Iris pigment epithelial cell (primary cell): ENCODE data around the gene SIX3.

Experiments used
- DNase-seq: peaks from one replicate; pipeline ENCODE4 v3.0.0-alpha.2; 2011; ENCODE audit warnings: low read depth

Gene SIX3

DNA sequence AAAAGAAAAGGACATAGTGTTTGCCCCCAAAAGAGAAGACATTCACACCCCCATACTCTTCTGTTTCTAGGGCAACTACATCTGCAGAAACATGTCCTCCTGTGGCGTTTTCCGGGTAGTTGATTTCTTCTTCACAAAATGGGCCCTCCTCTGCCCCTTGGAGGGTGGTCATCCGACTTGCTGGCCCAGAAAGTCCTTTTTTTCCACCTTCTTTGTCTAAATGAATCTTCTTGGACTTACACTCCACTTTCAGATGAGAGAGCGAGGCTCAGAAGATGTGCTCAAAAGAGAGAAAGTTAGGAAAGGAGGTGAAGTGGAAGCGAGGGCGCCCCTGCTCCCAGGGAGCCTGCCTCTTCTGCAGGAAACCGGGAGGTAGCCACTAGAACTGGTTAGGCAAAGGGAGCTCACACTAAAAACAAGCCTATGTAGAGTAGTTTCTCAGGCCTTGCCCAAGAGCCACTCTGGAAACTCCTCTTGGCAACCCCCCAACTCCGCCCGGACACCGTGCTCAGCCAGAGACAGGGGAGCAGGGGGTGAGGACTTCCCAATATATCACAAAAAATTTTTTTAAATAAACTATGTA is 10.2 kb upstream of the SIX3 start:
- DNase-seq = no peak

DNA sequence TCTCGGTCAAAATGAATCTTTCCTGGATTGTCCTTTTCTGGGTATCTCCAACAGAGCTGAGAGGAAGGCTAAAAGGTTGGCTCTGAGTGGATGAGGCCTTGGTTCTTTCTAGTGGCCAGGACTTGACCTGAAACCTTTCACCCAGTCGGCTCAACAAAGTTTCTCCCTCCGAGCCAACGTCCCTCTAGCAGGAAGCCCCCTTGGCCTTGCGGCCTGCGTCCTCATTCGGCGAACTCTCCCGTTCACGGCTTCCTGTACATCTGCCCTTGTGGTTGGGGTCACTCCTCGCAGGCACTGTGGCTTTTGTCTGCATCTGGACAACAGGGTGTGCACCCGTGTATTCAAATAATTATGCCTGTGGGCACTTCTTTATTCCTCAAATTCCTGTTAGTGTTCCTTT is 9.4 kb upstream of the SIX3 start:
- DNase-seq = no peak

DNA sequence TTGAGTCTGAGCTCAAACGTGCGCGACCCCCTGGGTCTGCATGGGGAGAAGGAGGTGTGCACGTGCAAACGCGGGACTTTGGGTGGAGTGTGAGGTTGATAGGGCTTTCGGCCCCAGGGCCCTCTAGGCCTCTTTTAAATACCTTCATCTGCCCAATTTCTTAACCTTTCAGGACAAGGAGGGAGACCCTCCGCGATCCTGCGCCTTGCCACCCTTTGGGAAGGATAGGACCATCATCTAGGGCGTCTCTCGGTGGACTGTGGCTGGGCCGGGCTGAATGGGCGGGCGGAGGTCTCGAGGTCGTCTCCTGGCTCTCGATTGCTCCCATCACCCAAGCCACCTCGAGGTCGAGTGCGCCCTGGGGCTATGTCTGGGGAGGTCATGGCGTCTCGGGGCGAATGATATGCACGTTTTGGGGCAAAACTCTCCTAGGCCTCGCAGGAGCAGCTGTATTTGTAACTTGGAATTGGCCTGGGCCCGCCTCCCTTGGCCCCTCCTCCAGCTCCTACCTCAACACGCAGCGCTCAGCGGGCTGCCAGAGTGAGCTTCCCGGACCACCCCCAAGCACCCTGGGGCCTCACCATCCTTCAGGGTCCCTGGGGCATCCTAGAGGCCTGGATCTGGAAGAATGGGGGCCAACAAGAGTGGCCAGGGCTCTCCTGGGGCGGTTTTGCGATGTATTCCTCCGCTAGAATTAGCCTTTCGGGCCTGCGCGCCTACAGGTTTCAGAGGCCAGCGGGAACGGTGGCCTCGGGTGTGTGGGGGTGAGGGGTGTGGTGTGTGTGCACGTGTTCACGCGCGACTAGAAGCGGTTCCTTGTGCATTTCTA is 8.7 kb upstream of the SIX3 start:
- DNase-seq = no peak

DNA sequence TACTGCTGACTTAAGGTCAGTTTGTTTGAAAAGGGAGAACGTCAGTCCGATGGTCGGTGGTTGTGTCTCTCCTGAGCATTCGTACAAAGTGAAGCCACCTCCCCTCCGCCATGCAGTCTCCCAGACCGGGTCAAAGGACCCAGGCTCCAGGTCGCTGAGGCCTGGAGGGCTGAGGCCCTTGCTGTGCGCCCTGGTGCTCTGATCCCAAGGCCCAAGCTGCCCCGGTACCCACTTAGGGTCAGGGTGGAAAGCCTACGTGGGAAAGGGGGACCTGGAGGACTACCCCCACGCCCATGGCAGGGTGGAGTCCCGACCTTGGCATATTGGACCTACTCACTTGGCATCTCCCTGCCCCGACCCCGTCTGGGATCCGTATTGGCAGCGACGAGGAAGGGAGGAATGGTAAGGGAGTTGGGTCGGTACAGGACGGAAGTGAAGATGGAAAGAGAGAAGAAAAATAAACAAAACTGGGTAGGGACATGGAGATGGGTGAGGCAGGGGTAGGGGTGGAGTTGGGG is 8.0 kb upstream of the SIX3 start:
- DNase-seq = no peak

DNA sequence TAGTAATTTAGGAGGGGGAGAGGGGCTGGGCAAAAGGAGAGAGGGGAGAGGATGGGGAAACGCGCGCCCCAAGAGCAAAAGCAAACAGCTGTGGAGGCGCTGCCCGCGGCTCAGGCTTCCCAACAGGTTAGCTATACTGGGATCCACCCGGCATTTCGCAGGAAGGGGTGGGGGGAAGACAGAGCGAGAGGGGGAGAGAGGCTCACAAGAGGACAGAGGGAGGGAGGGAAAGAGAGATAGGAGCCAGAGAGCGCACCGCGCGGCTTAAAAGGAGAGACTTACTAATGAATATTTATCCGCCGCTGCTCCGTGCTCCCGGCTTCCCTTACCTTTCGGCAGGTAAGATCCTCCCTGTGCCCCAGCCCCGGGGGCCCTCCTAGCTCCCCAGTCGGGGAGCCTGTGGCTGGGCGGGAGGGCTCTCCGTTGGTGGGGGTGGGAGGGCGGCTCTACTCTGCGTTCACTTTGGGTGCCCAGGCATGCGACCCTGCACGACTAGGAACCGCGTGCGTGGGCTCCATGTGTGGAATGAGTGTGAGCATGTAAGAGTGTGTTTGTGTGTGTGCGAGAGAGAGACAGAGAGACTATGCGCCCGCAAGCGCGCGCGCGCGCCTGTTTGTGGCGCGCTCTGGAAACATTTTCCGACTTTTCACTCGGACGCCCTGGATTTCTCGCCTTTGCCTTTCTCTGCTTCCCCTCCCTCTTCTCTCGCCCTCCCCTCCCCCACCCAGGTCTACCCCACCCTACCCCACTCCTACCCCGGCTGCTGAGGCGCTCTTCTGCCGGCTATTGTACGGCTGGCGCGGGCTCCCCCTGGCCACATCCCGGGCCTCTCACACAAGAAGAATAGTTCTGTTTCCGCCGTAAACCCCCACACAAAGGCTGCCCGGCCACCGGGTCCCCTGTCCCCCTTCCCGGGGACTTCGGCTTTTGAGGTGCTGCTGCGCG is 7.2 kb upstream of the SIX3 start:
- DNase-seq = no peak

DNA sequence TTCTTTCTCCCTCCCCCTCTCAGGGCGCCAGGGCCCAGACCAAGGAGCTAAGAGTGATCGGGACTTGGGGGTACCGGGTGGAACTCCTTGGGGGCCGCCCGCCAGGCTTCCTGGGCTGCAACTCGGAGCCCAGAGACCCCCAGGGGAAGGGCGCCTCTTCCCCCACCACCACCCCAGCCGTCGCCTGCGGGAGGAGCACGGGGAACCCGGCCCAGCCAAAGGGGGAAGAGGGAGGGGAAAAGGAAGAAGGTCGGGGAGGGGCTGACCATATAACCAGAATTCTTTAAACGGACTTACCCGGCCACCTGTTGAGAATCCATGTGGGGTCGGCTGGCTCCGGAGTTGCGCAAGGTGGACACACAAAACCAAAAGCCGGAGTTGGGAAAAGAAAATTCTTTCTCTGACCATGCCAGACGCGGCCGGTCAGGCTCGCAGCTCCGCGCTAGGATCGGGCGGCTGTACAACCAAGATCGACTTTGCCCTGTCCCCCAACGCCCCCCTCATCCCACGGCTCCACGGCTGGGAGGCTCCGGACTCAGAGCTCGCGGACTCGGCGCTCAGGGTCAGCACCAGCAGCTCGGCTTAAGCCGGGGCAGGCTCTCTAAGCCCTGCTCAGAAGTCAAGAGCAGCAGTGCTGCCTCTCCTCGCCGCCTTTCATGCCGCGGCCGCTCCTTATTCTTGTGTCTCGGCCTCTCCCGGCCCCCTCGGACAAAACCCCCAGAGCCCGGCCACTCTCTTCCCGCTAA is 6.3 kb upstream of the SIX3 start:
- DNase-seq = no peak

DNA sequence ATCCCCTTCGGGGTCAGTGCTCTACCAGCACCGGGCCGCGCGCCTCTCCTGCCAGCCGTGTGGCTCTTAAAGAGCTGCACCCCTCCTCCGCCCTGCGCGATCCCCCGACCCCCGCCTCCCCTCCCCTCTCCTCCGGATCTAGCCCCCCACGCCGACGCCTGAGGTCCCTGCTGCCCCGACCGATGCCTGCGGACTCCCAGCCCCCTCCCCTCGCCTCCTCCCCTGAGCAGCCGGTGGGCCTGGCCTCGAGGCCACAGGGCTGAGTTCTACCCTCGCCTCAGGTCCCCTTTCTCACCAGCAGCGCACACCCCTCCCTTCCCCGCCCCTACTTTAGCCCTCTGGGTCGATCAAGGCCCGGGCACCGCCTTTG is 5.8 kb upstream of the SIX3 start:
- no peak for DNase-seq

DNA sequence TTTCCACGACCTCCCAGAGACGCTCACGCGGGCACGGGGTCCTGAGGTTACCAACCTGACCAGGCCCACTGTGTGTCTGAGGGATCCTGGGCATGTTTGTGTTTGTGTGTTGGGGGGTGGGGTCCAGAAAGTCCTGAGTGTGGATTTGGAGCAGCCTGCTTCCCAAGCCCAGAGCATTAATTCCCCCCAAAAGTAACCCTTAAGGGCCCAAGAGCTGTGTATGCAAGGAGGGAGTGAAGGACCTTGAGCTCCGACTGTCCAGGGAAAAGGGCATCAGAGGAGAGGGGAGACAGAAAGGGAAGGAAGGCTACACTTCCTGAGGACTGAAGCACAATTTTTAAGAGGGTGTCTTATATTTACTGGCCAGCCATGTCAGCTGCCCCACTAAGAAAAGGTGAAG is 5.2 kb upstream of the SIX3 start:
- DNase-seq = no peak

DNA sequence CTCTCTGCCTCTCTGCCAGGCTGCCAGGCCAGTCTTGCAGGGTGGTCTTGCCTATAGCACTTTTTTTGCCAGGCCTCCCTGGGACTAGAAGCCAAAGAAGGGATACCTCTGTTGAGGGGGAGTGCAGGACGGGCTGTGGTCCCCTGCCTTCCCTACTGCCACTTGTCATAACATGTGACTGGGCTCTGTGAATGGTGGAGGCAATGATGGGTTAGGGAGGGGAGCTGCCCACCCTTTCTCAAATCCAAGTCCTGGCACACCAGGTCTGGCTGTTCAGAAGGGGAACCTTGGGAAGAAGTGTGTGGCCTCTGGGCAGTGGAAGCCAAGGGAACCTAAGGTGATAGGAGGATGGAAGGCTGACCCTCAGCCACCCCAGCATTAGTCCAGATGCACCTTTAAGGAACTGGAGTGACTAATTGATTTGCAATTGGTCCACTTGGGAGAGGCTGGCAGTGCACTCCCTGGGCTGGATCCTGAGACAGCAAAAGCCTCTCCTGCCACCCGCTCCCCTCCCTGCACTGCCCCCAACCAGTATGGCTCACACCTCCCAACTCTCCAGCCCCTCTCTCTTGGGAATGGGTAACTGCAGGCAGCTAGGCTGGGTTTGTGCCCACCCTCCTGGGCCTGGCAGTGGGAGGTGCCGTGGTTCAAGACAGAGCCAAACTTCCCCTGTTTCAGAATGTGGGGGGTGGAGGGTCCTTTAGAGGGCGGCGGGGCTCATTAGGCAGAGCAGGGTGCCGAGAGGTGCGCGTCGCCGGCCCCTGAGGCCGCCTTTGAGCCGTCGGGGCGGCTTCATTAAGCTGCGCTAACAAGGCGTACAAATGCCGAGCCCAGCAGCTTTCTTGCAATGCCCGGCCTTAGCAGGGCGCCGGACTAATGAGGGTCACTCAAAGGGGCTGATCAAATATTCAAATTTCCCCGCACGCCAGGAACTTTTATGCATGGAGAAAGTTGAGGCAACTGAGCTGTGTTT is 4.5 kb upstream of the SIX3 start:
- no peak for DNase-seq

DNA sequence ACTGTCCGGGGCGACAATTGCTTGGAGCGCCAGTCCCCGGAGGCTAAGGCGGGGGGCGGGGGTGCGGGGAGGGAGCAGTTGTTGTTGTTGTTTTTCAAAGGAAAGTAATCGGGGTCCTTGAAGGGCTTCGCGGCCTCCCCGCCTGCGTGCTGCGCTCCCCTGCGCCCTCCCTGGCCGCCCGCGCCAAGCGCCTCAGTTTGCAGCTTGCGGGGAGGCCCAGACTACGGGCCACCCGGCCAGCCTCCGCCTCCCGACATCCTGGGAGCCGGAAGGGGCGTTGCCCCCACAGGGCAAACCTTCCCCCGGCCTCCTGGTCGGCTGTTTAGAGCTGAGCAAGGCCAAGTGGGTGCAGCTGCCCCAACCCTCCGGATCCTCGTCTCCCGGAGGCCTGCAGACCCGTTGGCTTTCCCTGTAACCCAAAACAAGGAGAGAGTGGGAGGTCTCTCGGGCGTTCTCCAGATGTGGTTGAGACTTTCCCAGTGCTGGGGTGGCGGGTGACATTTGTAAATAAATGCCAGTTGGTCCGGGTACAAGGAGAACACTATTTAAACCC is 3.7 kb upstream of the SIX3 start:
- DNase-seq = no peak

DNA sequence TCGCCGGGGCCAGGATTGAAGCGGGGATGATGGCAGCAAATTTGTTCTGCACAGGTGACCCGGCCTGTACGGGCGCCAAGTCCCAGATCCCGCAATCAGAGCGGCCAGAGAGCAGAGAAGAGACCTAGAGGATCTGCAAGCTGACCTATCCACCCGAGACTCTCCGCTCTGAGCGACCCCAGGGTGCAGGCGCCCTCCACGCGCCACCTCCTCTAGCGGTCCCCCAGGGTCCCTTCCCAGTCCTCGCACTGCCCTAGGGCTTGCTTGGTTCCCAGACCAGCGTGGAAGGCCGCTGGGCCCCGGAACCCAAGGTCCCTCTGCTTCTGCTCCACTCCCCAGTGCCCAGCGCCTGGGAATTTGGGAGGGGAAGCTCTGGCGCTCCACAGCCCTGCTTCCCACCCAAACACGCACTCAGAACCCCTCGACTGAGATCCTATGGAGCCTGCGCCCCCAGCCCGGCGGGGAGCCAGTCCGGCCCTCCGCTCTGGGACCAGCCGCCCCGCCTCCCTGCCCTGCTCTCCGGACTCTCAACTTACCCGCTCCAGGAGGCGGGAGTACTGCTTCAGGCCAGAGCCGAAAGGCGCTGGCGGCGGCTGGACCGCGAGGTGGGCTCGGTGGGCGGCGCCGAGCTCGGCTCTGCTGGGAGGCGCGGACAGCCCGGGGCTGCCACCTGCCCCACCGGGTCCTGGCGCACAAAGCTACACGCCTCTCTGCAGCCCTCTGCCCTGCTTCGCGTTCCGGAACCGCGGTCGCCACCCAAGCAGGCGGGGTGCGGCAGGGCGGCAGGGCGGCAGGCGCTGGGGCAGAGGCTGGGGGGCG is 3.0 kb upstream of the SIX3 start:
- DNase-seq = no peak

DNA sequence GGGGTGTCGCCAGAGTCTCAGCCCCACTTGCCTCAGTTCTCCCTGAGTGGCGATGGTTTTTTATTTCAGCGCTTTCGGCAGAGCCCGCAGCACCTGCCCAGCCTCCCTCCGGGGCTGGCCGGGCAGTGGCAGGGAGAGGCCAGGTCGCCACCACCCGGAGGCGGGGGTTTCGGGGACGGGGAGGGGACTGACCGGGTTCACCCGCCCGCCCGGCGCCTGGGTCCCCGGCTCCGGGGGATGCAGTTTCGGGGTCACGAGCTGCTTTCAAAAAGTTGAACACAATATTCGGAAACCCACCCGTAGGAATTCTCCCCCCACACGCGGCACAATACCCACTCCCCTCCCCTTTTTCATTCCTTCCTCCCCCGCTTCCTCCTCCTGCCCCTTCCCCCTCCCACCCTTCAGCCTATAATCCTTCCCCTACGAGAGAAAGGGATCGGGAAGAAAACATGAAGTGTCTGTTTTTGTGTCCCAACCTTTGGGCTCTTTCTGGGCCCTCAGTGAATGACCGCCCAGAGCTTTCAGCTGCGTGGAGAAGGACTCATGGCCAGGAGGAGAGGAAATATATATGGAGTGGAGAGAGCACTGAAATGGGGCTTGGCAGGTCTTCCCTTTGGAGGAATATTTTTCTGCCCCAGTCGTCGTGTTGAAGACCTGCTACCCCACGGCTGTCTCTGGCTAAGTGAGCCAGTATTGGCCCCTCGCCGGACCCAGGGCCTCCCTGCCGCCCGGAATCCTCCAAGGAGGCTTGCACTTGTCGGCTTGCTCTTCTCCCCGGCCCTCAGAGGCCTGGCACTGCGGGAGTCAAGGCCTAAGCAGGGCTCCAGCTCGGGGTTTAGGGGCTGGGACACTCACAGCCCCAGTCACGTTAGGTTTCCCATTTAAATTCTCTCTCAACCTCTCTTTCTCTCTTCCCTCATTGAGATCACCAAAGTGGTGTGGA is 2.1 kb upstream of the SIX3 start:
- DNase-seq = no peak

DNA sequence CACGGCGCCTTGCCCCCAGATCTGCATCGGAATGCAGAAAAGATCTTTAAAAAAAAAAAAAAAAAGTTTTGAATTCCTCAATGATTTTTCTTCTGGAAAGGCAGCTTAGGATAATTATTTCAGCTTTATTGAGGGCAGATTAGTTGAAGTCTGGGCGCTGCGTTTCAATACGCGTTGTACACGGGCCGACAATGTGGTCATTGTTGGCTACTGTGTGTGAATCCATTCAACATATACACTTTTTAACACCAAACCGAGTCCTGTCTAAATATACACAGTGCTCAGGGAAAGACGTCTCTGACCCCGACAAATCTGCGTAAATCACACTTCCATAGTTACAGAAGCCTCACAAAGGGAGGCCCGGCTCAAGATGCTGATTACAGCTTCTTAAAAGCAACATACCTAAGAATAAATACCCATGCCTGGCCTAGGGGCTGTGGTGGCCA is 1.4 kb upstream of the SIX3 start:
- DNase-seq = no peak

DNA sequence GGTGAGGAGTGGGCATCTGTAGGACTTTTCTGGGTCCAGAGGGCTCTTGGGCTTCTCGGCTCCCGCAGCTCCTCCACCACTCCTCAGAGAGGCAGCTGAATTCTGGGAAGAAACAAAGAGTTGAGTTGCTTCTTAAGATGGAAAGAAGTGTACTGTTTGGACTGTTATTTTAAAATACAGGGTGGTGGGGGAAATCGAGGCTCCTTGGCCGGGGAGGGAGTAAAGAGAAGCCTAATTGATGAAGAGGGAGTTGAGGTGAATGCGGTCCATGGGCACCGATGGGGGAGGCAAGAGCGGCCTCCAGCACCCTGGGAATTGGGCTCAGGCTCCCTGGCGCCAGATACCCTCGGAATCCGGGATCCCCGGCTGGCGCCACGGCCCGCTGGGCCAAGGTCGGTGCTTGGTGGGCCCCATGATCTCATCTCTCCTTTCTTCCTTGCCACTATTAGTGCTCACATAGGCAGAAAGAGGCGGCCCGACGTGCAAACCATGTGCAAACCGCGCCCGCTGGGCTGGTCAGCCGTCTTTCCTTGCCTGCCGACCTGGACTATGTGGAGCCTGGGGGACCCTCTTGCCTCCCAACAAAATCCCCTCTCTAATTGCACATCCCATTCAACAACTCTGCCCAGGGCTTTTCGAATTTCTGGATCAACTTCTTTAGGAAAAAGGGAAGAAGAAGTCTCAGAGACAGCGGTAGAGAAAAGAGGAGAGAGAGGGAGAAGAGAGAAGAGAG is 604 bp upstream of the SIX3 start:
- no peak for DNase-seq

DNA sequence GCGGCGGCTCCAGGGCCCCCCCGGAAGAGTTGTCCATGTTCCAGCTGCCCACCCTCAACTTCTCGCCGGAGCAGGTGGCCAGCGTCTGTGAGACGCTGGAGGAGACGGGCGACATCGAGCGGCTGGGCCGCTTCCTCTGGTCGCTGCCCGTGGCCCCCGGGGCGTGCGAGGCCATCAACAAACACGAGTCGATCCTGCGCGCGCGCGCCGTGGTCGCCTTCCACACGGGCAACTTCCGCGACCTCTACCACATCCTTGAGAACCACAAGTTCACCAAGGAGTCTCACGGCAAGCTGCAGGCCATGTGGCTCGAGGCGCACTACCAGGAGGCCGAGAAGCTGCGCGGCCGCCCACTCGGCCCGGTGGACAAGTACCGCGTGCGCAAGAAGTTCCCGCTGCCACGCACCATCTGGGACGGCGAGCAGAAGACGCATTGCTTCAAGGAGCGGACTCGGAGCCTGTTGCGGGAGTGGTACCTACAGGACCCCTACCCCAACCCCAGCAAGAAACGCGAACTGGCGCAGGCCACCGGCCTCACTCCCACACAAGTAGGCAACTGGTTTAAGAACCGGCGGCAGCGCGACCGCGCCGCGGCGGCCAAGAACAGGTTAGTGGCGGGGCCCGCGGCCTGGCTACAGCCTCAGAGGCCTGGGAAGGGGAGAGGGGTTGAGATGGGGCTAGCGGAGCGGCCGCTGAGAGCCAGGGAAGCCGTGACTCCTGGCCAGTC is 965 bp downstream of the SIX3 start:
- no peak for DNase-seq

DNA sequence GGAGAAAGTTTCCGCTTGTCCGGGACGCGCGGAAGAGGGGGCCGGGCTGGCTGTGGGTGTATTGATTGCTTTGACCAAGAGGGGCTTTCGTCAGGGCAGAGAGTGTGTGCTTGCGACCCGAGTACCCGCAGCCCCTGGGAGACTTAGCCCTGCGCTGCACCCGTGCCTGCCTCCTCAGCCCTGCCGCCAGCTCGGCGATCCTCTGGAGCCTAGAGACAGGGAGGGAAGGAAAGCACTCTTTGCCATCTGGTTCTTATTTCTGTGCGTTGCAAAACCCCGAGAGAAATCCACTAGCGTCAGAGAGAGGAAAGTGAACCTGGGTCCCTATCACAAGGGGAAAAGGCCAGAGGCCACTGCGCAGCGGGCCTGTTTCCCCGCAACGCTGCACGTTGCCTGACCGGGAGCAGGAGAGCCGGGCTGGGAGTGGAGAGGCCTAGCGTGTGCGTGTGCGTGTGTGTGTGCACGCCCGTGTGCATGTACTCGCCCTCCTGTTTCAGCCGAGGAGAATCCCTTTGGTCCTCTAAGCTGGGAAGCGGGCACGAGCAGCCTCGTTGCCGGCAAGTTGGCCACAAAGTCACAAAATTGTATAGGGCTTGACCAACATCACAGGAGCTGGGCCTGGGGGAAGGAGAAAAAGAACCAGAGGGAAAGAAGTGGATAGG is 1.7 kb downstream of the SIX3 start:
- DNase-seq = no peak
